GM21529 (cell line): Measurements from ENCODE around the gene APOE.
"Not testable (repeated sequence)": the region's sequence is repeated elsewhere in the genome, so short reads cannot be mapped to it uniquely, and the experiment has no call there.

Experiments used
- ATAC-seq: cut with Tn5 transposase; IDR thresholded peaks from one replicate; pipeline ENCODE4 v1.9.1; 2021; ENCODE audit not compliant: unreplicated experiment

The APOE gene

DNA sequence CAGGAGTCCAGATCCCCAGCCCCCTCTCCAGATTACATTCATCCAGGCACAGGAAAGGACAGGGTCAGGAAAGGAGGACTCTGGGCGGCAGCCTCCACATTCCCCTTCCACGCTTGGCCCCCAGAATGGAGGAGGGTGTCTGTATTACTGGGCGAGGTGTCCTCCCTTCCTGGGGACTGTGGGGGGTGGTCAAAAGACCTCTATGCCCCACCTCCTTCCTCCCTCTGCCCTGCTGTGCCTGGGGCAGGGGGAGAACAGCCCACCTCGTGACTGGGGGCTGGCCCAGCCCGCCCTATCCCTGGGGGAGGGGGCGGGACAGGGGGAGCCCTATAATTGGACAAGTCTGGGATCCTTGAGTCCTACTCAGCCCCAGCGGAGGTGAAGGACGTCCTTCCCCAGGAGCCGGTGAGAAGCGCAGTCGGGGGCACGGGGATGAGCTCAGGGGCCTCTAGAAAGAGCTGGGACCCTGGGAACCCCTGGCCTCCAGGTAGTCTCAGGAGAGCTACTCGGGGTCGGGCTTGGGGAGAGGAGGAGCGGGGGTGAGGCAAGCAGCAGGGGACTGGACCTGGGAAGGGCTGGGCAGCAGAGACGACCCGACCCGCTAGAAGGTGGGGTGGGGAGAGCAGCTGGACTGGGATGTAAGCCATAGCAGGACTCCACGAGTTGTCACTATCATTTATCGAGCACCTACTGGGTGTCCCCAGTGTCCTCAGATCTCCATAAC lies at the start of gene APOE:
Gene APOE (plus strand): TSS at position 360 of the 724 bp plus-strand sequence. CDS start 829 bp downstream, outside the sequence.
- no peak for ATAC-seq

- ATAC-seq, result no peak
Measured at GRCh38 chr19:44856421-44857083, 49.0 kb upstream of the APOE start.

GRCh38 chr19:44857837-44858236 lies 47.8 kb upstream of the APOE start:
- ATAC-seq, result no peak

- not testable (repeated sequence) for ATAC-seq
Measured at GRCh38 chr19:44861576-44861975, 44.0 kb upstream of the APOE start.

DNA sequence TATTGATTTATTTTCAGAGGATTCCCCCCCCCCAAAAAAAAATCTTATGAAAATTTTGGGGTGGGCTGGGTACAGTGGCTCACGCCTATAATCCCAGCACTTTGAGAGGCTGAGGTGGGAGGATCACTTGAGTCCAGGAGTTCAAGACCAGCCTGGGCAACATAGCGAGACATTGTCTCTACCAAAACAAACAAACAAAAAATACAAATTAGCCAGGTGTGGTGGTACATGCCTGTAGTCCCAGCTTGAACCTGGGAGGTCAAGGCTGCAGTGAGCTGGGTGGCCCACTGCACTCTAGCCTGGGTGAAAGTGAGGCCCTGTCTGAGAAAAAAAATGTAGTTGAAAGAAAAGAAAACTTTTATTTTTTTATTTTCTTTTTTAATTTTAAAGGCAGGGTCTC lies 41.6 kb upstream of the APOE start:
- ATAC-seq, result no peak

- no peak for ATAC-seq
Measured at GRCh38 chr19:44865196-44865767, 40.3 kb upstream of the APOE start.

DNA sequence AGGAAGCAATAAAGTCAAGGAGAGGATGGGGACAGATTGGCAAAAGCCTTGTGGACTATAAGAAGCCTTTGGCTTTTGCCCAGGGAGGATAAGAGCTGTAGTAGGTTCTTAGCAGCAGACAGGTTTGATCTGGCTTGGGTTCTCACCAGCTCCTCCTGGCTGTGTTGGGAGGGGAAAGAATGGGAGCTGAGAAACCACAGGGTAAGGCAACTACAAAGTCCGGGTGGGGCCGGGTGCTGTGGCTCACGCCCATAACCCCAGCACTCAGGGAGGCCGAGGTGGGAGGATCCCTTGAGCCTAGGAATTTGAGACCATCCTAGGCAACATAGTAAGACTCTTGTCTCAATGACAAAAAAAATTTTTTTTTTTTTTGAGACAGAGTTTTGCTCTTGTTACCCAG lies 38.9 kb upstream of the APOE start:
- no peak for ATAC-seq

- no peak for ATAC-seq
Measured at GRCh38 chr19:44867578-44867977, 38.0 kb upstream of the APOE start.

GRCh38 chr19:44869733-44870470 lies 35.7 kb upstream of the APOE start:
- no peak for ATAC-seq

GRCh38 chr19:44871809-44872208 lies 33.8 kb upstream of the APOE start:
- ATAC-seq, result no peak

- no peak for ATAC-seq
Measured at GRCh38 chr19:44872661-44873060, 32.9 kb upstream of the APOE start.

DNA sequence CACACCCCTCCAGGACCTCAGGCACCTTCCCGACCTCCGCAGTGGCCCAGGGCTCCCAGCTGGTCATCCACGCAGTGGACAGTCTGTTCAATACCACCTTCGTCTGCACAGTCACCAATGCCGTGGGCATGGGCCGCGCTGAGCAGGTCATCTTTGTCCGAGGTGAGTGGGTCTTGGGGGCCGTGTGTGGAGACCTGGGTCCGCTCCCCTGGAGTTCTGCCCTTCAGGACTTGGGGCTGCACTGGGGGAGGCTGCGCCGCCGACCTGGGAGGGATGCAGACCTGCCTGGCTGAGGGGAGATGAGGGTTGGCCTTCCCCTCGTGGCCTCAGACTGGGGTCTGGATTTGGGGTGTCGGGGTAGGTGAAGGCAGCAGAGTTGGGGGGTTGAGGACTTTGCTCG lies 31.3 kb upstream of the APOE start:
- no peak for ATAC-seq

DNA sequence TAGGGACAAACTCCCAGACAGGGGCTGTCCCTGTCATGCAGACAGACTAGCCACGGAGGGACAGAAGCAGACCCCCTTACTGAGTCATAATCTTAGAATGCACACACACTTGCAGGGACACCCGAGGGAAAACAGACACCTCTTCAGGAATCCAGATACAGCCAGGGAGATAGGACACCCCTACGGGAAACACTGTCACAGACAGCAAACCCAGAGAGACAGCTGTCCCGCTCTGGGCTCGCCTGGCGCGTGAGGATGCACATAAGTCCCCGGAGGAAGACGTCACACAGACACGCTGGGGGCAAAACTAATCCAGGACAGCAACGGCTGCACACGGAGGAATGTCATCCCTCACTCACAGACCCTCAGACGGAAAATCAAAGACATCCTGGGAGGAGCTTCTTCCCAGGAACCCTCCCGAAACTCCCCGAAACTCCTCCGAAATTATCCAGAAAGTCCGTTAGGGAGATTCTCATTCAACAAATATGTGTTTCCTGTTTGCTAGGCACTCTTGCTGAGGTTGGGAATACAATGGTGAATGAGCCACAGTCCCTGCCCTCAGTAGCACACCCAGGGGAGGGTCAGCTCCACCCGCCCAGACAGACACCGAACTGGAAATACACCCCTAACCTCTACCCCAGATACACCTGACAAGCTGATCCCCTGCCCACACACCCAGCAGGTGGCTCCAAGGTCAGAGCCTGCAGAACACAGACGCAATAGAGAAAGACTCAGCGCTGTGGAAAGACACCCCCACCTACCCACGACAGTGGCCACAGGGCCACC lies 29.7 kb upstream of the APOE start:
- no peak for ATAC-seq

- ATAC-seq, result no peak
Measured at GRCh38 chr19:44876930-44877535, 28.6 kb upstream of the APOE start.

- ATAC-seq, result no peak
Measured at GRCh38 chr19:44878120-44878865, 27.3 kb upstream of the APOE start.

DNA sequence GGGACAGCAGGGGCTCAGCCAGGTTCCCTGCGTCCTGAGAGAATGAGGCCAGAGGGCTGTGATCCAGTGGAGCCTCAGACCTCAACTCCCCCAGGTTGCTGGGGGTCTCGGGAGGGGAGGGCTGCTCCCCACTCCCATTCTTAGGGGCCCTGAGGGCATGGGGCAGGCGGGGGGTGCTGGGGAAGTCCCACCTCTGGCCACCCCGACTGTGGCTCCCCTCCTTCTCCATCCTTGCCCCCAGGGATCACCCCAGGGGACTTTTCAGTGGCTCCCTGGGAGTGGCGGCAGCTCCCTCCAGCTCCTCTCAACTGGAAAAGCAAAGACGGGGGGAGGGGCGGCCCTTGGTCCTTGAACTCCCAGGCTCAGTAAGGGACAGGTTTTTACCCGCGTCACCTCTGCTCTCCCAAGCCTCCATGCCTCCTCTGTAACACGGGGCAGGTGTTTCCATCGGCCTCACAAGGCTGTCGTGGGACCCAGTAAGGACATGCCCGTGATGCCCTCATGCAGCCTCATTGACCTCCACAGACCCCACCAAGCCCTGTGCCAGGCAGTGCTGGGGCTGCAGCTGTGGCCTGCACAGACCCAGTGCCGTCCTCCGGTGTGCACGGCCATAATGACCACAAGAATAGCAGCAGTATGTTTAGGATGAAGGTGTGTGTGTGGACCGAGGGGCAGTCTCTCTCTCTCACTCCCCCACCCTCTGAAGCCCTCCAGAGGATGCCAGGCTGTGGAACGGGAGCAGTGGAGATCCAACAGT lies 26.1 kb upstream of the APOE start:
- ATAC-seq, result no peak

GRCh38 chr19:44882063-44882462 lies 23.5 kb upstream of the APOE start:
- no peak for ATAC-seq

DNA sequence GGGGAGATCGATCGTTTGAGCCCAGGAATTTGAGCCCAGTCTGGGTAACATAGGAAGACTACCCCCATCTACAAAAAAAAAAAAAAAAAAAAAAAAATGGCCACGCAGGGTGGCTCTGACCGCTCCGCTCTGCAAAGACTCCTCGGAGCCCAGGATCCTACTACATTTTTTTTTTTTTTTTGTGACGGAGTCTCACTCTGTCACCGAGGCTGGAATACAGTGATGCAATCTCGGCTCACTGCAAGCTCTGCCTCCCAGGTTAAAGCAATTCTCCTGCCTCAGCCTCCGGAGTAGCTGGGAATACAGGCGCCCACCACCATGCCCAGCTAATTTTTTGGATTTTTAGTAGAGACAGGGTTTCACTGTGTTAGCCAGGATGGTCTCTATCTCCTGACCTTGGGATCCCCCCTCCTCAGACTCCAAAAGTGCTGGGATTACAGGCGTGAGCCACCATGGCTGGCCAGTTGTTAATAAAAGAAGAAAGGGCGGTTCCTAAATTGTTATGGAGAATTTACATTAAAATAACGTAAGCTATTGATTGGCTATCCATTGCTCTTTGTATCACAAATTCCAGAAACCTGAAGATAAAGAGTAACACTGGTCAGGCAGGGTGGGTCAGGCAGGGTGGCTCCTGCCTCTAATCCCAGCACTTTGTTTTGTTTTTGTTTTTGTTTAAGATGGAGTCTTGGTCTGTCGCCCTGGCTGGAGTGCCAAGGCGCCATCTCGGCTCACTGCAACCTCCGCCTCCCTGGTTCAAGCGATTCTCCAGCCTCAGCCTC lies 22.8 kb upstream of the APOE start:
- not testable (repeated sequence) for ATAC-seq
